Endothelial cell of umbilical vein (primary cell): ENCODE data around the gene POU6F2.

Source experiments
- CTCF ChIP-seq, 2 donors: IDR thresholded peaks; 1 replicate in 1 of 2; 2 replicates in 1 of 2; pipeline ENCODE4 v1.5.1; 2011; ENCODE audit warnings: low read length in 2 of 2, mild to moderate bottlenecking in 2 of 2, moderate library complexity in 2 of 2, control low read depth in 1 of 2, inconsistent platforms in 1 of 2, low read depth in 1 of 2; ENCODE audit not compliant: insufficient read depth in 1 of 2; ENCODE audit errors: extremely low read depth in 1 of 2
- EZH2 ChIP-seq: IDR thresholded peaks from 2 replicates; pipeline ENCODE4 v1.6.1; 2012; ENCODE audit warnings: borderline replicate concordance, low read depth, mild to moderate bottlenecking, moderate library complexity, low read length, inconsistent platforms; ENCODE audit not compliant: severe bottlenecking
- JUN ChIP-seq: IDR thresholded peaks from 2 replicates; pipeline ENCODE4 v1.6.1; 2011; ENCODE audit warnings: borderline replicate concordance, low read depth; ENCODE audit not compliant: insufficient read length, insufficient read depth
- POLR2AphosphoS5 ChIP-seq: IDR thresholded peaks from 2 replicates; pipeline ENCODE4 v1.6.1; 2012; ENCODE audit warnings: low read depth, mild to moderate bottlenecking, control low read depth, low read length, moderate library complexity; ENCODE audit not compliant: insufficient read depth

GRCh38 chr7:39446546-39446945 is 468.8 kb downstream of the POU6F2 start:
- TF ChIP-seq EZH2 (no peak), CTCF (IDR thresholded peaks at IDR 0.05; ENCODE audit: extremely low read depth in 1 of 2, insufficient read depth in 1 of 2, low read depth in 1 of 2, low read length in 2 of 2) (no peak), POLR2AphosphoS5 (no peak), JUN (no peak)
